Type B pancreatic cell (in vitro differentiated cells): ENCODE measurements around the gene EHMT2. TPM values are rescaled to one million over a fixed set of nuclear protein-coding genes. Genes with fewer than 3 reads are reported as not detected.
"Not testable (repeated sequence)": the region's sequence is repeated elsewhere in the genome, so short reads cannot be mapped to it uniquely, and the experiment has no call there.

Source experiments
- DNase-seq: peaks from one replicate; pipeline ENCODE4 v3.0.0; 2021; ENCODE audit warnings: mixed read lengths; ENCODE audit not compliant: unreplicated experiment; ENCODE audit errors: extremely low spot score
- H3K27ac Mint-ChIP-seq: 2 replicates; pipeline ENCODE4 v1.8.0; 2021; ENCODE audit warnings: mild to moderate bottlenecking, mixed read lengths
- H3K27me3 Mint-ChIP-seq: 2 replicates; pipeline ENCODE4 v1.8.0; 2021; ENCODE audit warnings: mixed read lengths
- H3K36me3 Mint-ChIP-seq: 2 replicates; pipeline ENCODE4 v1.8.0; 2021; ENCODE audit warnings: mixed read lengths
- H3K4me1 Mint-ChIP-seq: one replicate; pipeline ENCODE4 v1.8.0; 2021; ENCODE audit warnings: mixed read lengths; ENCODE audit not compliant: unreplicated experiment
- H3K4me3 Mint-ChIP-seq: 2 replicates; pipeline ENCODE4 v1.8.0; 2021; ENCODE audit warnings: mild to moderate bottlenecking, mixed read lengths
- H3K9me3 Mint-ChIP-seq: 2 replicates; pipeline ENCODE4 v1.8.0; 2021; ENCODE audit warnings: mixed read lengths
- CTCF ChIP-seq: fragments of 200-600 bp; sonication (generic); conservative IDR thresholded peaks from 2 replicates; pipeline ENCODE4 v1.5.0; 2021; ENCODE audit warnings: antibody characterized with exemption, mild to moderate bottlenecking
- total RNA-seq: library from RNA; stranded (reverse); gene quantifications from 2 replicates; pipeline ENCODE4 v1.2.1, GENCODE V29; 2021; ENCODE audit warnings: low replicate concordance

Gene EHMT2
- total RNA-seq, 1 donor from 2014 or later, result 136 TPM

- Mint-ChIP-seq H3K4me1 (peaks cover 23% of the 10 kb centered on the region), H3K27ac (peak overlapping the region; percentile 95), H3K4me3 (peak overlapping the region; percentile 94)
- TF ChIP-seq CTCF, result peak; percentile 2
- DNase-seq, H3K9me3 Mint-ChIP-seq, H3K27me3 Mint-ChIP-seq, H3K36me3 Mint-ChIP-seq: not testable (repeated sequence)
These were observed 33.4 kb downstream of the EHMT2 start for GRCh38 chr6:31864123-31864562.

- Mint-ChIP-seq H3K4me1 (peaks cover 23% of the 10 kb centered on the region), H3K27me3 (no peaks in the 10 kb centered on the region), H3K9me3 (no peaks in the 10 kb centered on the region), H3K36me3 (peaks cover 1% of the 10 kb centered on the region), H3K27ac (peak within 1 kb of the TSS; percentile 95), H3K4me3 (peak within 1 kb of the TSS; percentile 94)
- peak; percentile 98 for DNase-seq
- TF ChIP-seq CTCF, result no peak
These were observed 34.9 kb downstream of the EHMT2 start, which contains the start of gene NEU1 for GRCh38 chr6:31862344-31863235. Gene NEU1 (minus strand): TSS chr6:31862821. CDS start chr6:31862776, 45 bp downstream.

GRCh38 chr6:31861919-31862343, 35.6 kb downstream of the EHMT2 start:
- no peaks in the 10 kb centered on the region for H3K9me3 Mint-ChIP-seq
- no peak for TF ChIP-seq CTCF
- H3K4me1 Mint-ChIP-seq, result peaks cover 23% of the 10 kb centered on the region
- H3K27me3 Mint-ChIP-seq, result no peaks in the 10 kb centered on the region
- DNase-seq, result no peak
- H3K27ac Mint-ChIP-seq, result peak overlapping the region; percentile 95
- peak overlapping the region; percentile 94 for H3K4me3 Mint-ChIP-seq
- H3K36me3 Mint-ChIP-seq, result peaks cover 5% of the 10 kb centered on the region

- no peak for TF ChIP-seq CTCF
- Mint-ChIP-seq H3K27ac (no peak overlapping the region), H3K27me3 (no peaks in the 10 kb centered on the region), H3K36me3 (peaks cover 5% of the 10 kb centered on the region), H3K4me3 (peak overlapping the region; percentile 66), H3K9me3 (no peaks in the 10 kb centered on the region), H3K4me1 (peaks cover 23% of the 10 kb centered on the region)
- no peak for DNase-seq
These were observed 36.3 kb downstream of the EHMT2 start for GRCh38 chr6:31861150-31861549.

GRCh38 chr6:31860349-31860748, 37.1 kb downstream of the EHMT2 start:
- peaks cover 23% of the 10 kb centered on the region for H3K4me1 Mint-ChIP-seq
- H3K9me3 Mint-ChIP-seq, result no peaks in the 10 kb centered on the region
- no peak overlapping the region for H3K27ac Mint-ChIP-seq
- no peaks in the 10 kb centered on the region for H3K27me3 Mint-ChIP-seq
- peak overlapping the region; percentile 55 for H3K4me3 Mint-ChIP-seq
- DNase-seq, result no peak
- H3K36me3 Mint-ChIP-seq, result peaks cover 5% of the 10 kb centered on the region
- TF ChIP-seq CTCF, result no peak
